Neural progenitor cell (in vitro differentiated cells): ENCODE results near the gene NCAN. TPM values are rescaled to one million over a fixed set of nuclear protein-coding genes. Genes with fewer than 3 reads are reported as not detected.
A peak's percentile ranks its signal among the peaks of the same experiment; 100 is the strongest.

Experiments used
- DNase-seq: peaks from one replicate; pipeline ENCODE4 v3.0.0-alpha.2; 2016; ENCODE audit warnings: low spot score
- H2AFZ ChIP-seq: fragments of 200-600 bp; sonication (generic); replicated peaks from 2 replicates; pipeline ENCODE4 v1.6.1; 2016; ENCODE audit warnings: antibody characterized with exemption
- H3F3A ChIP-seq: fragments of 200-600 bp; sonication (generic); 2 replicates; pipeline ENCODE4 v1.6.1; 2016; ENCODE audit warnings: antibody characterized with exemption, low read depth
- H3K27ac ChIP-seq: fragments of 200-600 bp; sonication (generic); 2 replicates; pipeline ENCODE4 v1.5.1; 2016; ENCODE audit warnings: mild to moderate bottlenecking
- H3K27me3 ChIP-seq: fragments of 200-600 bp; sonication (generic); 2 replicates; pipeline ENCODE4 v1.6.1; 2016; ENCODE audit warnings: mild to moderate bottlenecking, moderate library complexity
- H3K36me3 ChIP-seq: fragments of 200-600 bp; sonication (generic); 2 replicates; pipeline ENCODE4 v1.5.1; 2016
- H3K4me1 ChIP-seq: fragments of 200-600 bp; sonication (generic); 2 replicates; pipeline ENCODE4 v1.6.1; 2016; ENCODE audit warnings: mixed run types
- H3K4me2 ChIP-seq: fragments of 200-600 bp; sonication (generic); 2 replicates; pipeline ENCODE4 v1.6.1; 2016
- H3K4me3 ChIP-seq: fragments of 200-600 bp; sonication (generic); 2 replicates; pipeline ENCODE4 v1.5.1; 2016
- H3K79me2 ChIP-seq: fragments of 200-600 bp; sonication (generic); 2 replicates; pipeline ENCODE4 v1.6.1; 2016; ENCODE audit warnings: low read depth
- H3K9ac ChIP-seq: fragments of 200-600 bp; sonication (generic); 2 replicates; pipeline ENCODE4 v1.6.1; 2016
- H3K9me3 ChIP-seq: fragments of 200-600 bp; sonication (generic); 2 replicates; pipeline ENCODE4 v1.5.1; 2016; ENCODE audit warnings: low read depth
- H4K20me1 ChIP-seq: fragments of 200-600 bp; sonication (generic); 2 replicates; pipeline ENCODE4 v1.6.1; 2016; ENCODE audit warnings: low read depth
- H3K27ac Mint-ChIP-seq: 3 replicates; pipeline ENCODE4 v1.8.0; 2021; ENCODE audit warnings: mixed read lengths
- H3K27me3 Mint-ChIP-seq: 2 replicates; pipeline ENCODE4 v1.8.0; 2022; ENCODE audit warnings: low read depth, mild to moderate bottlenecking, inconsistent platforms, moderate library complexity, mixed read lengths; ENCODE audit not compliant: insufficient read depth
- H3K36me3 Mint-ChIP-seq: 3 replicates; pipeline ENCODE4 v1.8.0; 2021; ENCODE audit warnings: mixed read lengths
- H3K4me1 Mint-ChIP-seq: 3 replicates; pipeline ENCODE4 v1.8.0; 2021; ENCODE audit warnings: mixed read lengths
- H3K4me3 Mint-ChIP-seq: 3 replicates; pipeline ENCODE4 v1.8.0; 2021; ENCODE audit warnings: mild to moderate bottlenecking, moderate library complexity, mixed read lengths
- H3K9me3 Mint-ChIP-seq: 3 replicates; pipeline ENCODE4 v1.8.0; 2020; ENCODE audit warnings: mixed read lengths
- EZH2 ChIP-seq: fragments of 200-600 bp; sonication (generic); IDR thresholded peaks from 2 replicates; pipeline ENCODE4 v1.6.1; 2017; ENCODE audit warnings: antibody characterized with exemption, mild to moderate bottlenecking, moderate library complexity
- EZH2phosphoT487 ChIP-seq: fragments of 200-600 bp; sonication (generic); IDR thresholded peaks from 2 replicates; pipeline ENCODE4 v1.6.1; 2017; ENCODE audit warnings: antibody characterized with exemption
- total RNA-seq: library from RNA; depleted of rRNA; stranded (reverse); fragments of >200 nt; gene quantifications from 2 replicates; pipeline ENCODE4 v1.2.3, GENCODE V29; 2015; ENCODE audit warnings: low replicate concordance
- TF ChIP-seq, protein P1 (sequence below): fragments of 200-600 bp; sonication (generic); IDR thresholded peaks from 2 replicates; pipeline ENCODE4 v1.5.1; 2017; ENCODE audit warnings: antibody characterized with exemption, mild to moderate bottlenecking

The NCAN gene
- total RNA-seq, 1 donor from 2014 or later: 4.8 TPM

DNA sequence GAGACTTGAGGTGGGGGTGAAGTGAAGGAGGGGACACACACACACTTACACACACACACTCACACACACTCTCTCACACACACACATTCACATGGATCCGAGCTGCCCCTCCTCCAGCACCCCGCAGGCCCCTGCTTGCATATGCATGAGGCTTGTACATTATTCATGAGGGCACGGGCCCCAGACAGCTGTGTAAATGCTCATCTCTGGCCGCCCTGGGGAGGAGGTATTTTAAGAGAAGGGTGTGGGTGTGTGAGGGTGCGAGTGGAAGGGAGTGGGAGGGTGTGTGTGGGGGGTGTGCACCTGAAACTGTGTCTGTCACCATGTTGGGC lies 2.4 kb downstream of the NCAN start:
- peak overlapping the region; percentile 69 for H3K4me3 Mint-ChIP-seq
- Histone ChIP-seq H3K4me1 (no peaks in the 10 kb centered on the region), H3K36me3 (no peaks in the 10 kb centered on the region), H3K79me2 (no peaks in the 10 kb centered on the region), H3K9ac (no peak overlapping the region), H3K27ac (no peak overlapping the region), H3F3A (peaks cover 6% of the 10 kb centered on the region), H3K9me3 (no peaks in the 10 kb centered on the region), H4K20me1 (peaks cover 31% of the 10 kb centered on the region), H2AFZ (no peak overlapping the region), H3K4me3 (no peak overlapping the region), H3K4me2 (no peak overlapping the region), H3K27me3 (peaks cover 58% of the 10 kb centered on the region)
- H3K27ac Mint-ChIP-seq: no peak overlapping the region
- H3K27me3 Mint-ChIP-seq: peaks cover 39% of the 10 kb centered on the region
- H3K36me3 Mint-ChIP-seq: no peaks in the 10 kb centered on the region
- H3K4me1 Mint-ChIP-seq: peaks cover 18% of the 10 kb centered on the region
- no peaks in the 10 kb centered on the region for H3K9me3 Mint-ChIP-seq
- DNase-seq: peak; percentile 42
- TF ChIP-seq, protein P1, sequence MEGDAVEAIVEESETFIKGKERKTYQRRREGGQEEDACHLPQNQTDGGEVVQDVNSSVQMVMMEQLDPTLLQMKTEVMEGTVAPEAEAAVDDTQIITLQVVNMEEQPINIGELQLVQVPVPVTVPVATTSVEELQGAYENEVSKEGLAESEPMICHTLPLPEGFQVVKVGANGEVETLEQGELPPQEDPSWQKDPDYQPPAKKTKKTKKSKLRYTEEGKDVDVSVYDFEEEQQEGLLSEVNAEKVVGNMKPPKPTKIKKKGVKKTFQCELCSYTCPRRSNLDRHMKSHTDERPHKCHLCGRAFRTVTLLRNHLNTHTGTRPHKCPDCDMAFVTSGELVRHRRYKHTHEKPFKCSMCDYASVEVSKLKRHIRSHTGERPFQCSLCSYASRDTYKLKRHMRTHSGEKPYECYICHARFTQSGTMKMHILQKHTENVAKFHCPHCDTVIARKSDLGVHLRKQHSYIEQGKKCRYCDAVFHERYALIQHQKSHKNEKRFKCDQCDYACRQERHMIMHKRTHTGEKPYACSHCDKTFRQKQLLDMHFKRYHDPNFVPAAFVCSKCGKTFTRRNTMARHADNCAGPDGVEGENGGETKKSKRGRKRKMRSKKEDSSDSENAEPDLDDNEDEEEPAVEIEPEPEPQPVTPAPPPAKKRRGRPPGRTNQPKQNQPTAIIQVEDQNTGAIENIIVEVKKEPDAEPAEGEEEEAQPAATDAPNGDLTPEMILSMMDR: no peak
- TF ChIP-seq EZH2 (no peak), EZH2phosphoT487 (no peak)

DNA sequence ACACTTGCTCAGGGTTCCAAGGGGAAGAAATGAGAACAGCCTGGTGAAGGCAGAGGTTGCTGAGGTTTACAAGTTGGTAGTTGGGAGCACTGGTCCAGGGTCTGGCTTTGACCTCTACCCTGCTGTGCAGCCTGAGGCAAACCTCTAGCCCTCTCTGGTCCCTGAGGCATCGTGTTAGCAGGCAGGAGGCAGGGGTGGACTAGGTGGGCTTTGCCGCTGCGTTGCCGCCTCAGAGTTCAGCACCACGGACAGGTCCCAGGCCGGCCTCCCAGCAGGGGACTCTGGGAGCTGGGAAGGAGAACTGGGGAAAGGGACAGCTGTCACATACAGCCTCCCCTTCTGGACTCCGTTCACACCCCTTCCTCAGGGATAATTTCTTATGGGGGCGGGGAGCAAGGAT lies 3.1 kb downstream of the NCAN start:
- Mint-ChIP-seq H3K27me3 (peaks cover 44% of the 10 kb centered on the region), H3K4me3 (peak overlapping the region; percentile 69)

DNA sequence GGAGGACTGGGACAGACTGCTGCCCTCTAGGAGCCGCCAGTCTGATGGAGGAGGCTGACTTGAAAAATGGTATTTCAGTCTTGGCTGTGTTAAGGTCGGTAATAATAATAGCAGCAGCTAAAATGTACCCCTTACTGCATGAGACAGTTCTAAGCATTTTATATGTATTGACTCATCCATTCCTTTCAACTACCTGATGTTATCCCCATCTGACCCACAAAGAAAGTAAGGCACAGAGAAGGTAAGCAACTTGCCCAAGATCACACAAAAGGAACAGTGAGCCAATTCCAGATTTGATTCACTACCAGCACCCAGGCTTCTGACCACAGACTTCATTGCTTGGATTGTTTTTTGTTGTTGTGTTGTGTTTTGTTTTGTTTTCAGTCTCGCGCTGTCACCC lies 4.0 kb downstream of the NCAN start:
- peaks cover 37% of the 10 kb centered on the region for H3K27me3 Mint-ChIP-seq
- no peak overlapping the region for H3K27ac ChIP-seq

More for the DNA sequence above, 3.1 kb downstream of the NCAN start:
- no peak overlapping the region for H3K4me3 ChIP-seq
- Mint-ChIP-seq H3K4me1 (peaks cover 18% of the 10 kb centered on the region), H3K9me3 (no peaks in the 10 kb centered on the region), H3K27ac (no peak overlapping the region), H3K36me3 (no peaks in the 10 kb centered on the region)
- no peak overlapping the region for H3K4me2 ChIP-seq
- peaks cover 6% of the 10 kb centered on the region for H3F3A ChIP-seq
- peaks cover 31% of the 10 kb centered on the region for H4K20me1 ChIP-seq
- H2AFZ ChIP-seq: no peak overlapping the region
- no peaks in the 10 kb centered on the region for H3K9me3 ChIP-seq
- H3K27ac ChIP-seq: no peak overlapping the region
- H3K79me2 ChIP-seq: no peaks in the 10 kb centered on the region
- TF ChIP-seq, protein P1: no peak
- TF ChIP-seq EZH2 (no peak), EZH2phosphoT487 (no peak)
- no peaks in the 10 kb centered on the region for H3K4me1 ChIP-seq
- H3K9ac ChIP-seq: no peak overlapping the region
- peaks cover 50% of the 10 kb centered on the region for H3K27me3 ChIP-seq
- peak; percentile 87 for DNase-seq
- H3K36me3 ChIP-seq: no peaks in the 10 kb centered on the region

More for the DNA sequence above, 4.0 kb downstream of the NCAN start:
- no peaks in the 10 kb centered on the region for H3K36me3 ChIP-seq
- Mint-ChIP-seq H3K9me3 (no peaks in the 10 kb centered on the region), H3K4me3 (no peak overlapping the region), H3K27ac (no peak overlapping the region), H3K36me3 (no peaks in the 10 kb centered on the region), H3K4me1 (peaks cover 16% of the 10 kb centered on the region)
- peaks cover 41% of the 10 kb centered on the region for H3K27me3 ChIP-seq
- no peak overlapping the region for H3K4me3 ChIP-seq
- H2AFZ ChIP-seq: no peak overlapping the region
- H3F3A ChIP-seq: peaks cover 6% of the 10 kb centered on the region
- no peak overlapping the region for H3K9ac ChIP-seq
- no peaks in the 10 kb centered on the region for H3K4me1 ChIP-seq
- no peak for TF ChIP-seq EZH2phosphoT487
- TF ChIP-seq, protein P1: no peak
- no peak for TF ChIP-seq EZH2
- no peak for DNase-seq
- H3K4me2 ChIP-seq: no peak overlapping the region
- H3K9me3 ChIP-seq: no peaks in the 10 kb centered on the region
- no peaks in the 10 kb centered on the region for H3K79me2 ChIP-seq
- H4K20me1 ChIP-seq: peaks cover 31% of the 10 kb centered on the region
